Neural cell (in vitro differentiated cells): Measurements from ENCODE around the gene PARP16. TPM values are rescaled to one million over a fixed set of nuclear protein-coding genes. Genes with fewer than 3 reads are reported as not detected.

ENCODE experiments used
- H2AFZ ChIP-seq: fragments of 200-600, 300-800 bp; sonication (generic), shearing (Covaris generic); 2 replicates; pipeline ENCODE4 v1.6.0; 2014; ENCODE audit warnings: low read depth, mild to moderate bottlenecking, antibody characterized with exemption, low read length, moderate library complexity
- H3F3A ChIP-seq: fragments of 200-600 bp; shearing (Covaris generic); 2 replicates; pipeline ENCODE4 v1.6.1; 2016; ENCODE audit warnings: mild to moderate bottlenecking, moderate library complexity, mixed read lengths, antibody characterized with exemption, low read length; ENCODE audit not compliant: insufficient read depth, poor library complexity, severe bottlenecking
- H3K27ac ChIP-seq: fragments of 200-600, 300-800 bp; sonication (generic), shearing (Covaris generic); 2 replicates; pipeline ENCODE4 v1.5.1; 2014; ENCODE audit warnings: mild to moderate bottlenecking, low read length, moderate library complexity
- H3K27me3 ChIP-seq: fragments of 300-800, 200-600 bp; sonication (generic), shearing (Covaris generic); 2 replicates; pipeline ENCODE4 v1.6.0; 2014; ENCODE audit warnings: mild to moderate bottlenecking, low read depth, low read length, moderate library complexity; ENCODE audit not compliant: insufficient read depth
- H3K36me3 ChIP-seq: fragments of 300-800, 200-600 bp; sonication (generic), shearing (Covaris generic); 2 replicates; pipeline ENCODE4 v1.5.1; 2014; ENCODE audit warnings: mild to moderate bottlenecking, antibody characterized with exemption, low read length, moderate library complexity; ENCODE audit not compliant: insufficient read depth
- H3K4me2 ChIP-seq: fragments of 300-800, 200-600 bp; sonication (generic), shearing (Covaris generic); 2 replicates; pipeline ENCODE4 v1.6.0; 2014; ENCODE audit warnings: mild to moderate bottlenecking, low read length
- H3K4me3 ChIP-seq: fragments of 300-800, 200-600 bp; sonication (generic), shearing (Covaris generic); 2 replicates; pipeline ENCODE4 v1.5.1; 2014; ENCODE audit warnings: mild to moderate bottlenecking, low read length, moderate library complexity
- H3K79me2 ChIP-seq: fragments of 200-600 bp; shearing (Covaris generic); replicated peaks from 2 replicates; pipeline ENCODE4 v1.6.0; 2014; ENCODE audit warnings: mild to moderate bottlenecking, low read length, moderate library complexity; ENCODE audit not compliant: insufficient read depth
- H3K9ac ChIP-seq: fragments of 300-800, 200-600 bp; sonication (generic), shearing (Covaris generic); 2 replicates; pipeline ENCODE4 v1.6.1; 2016; ENCODE audit warnings: mild to moderate bottlenecking, low read length, mixed read lengths
- H3K9me2 ChIP-seq: fragments of 200-600 bp; shearing (Covaris generic); 2 replicates; pipeline ENCODE4 v1.6.1; 2016; ENCODE audit warnings: mild to moderate bottlenecking, low read length, mixed read lengths; ENCODE audit not compliant: insufficient read depth
- H3K9me3 ChIP-seq: fragments of 200-600, 300-800 bp; sonication (generic), shearing (Covaris generic); 2 replicates; pipeline ENCODE4 v1.6.1; 2016; ENCODE audit warnings: mild to moderate bottlenecking, mixed run types, low read length, moderate library complexity, mixed read lengths
- H4K20me1 ChIP-seq: fragments of 200-600 bp; shearing (Covaris generic); 2 replicates; pipeline ENCODE4 v1.6.1; 2016; ENCODE audit warnings: mild to moderate bottlenecking, mixed run types; ENCODE audit not compliant: insufficient read depth
- CTCF ChIP-seq: fragments of 450-650 bp; IDR thresholded peaks from 2 replicates; pipeline ENCODE4 v1.5.1; 2014; ENCODE audit warnings: antibody characterized with exemption, mild to moderate bottlenecking, moderate library complexity; ENCODE audit not compliant: poor library complexity, severe bottlenecking
- EP300 ChIP-seq: fragments of 450-650 bp; conservative IDR thresholded peaks from 2 replicates; pipeline ENCODE4 v1.6.1; 2014; ENCODE audit warnings: antibody characterized with exemption, mild to moderate bottlenecking, moderate library complexity; ENCODE audit not compliant: poor library complexity, severe bottlenecking
- EZH2 ChIP-seq: fragments of 200-600, 300-800 bp; shearing (Covaris generic), sonication (generic); IDR thresholded peaks from 2 replicates; pipeline ENCODE4 v1.6.1; 2014; ENCODE audit warnings: antibody characterized with exemption, low read length, borderline replicate concordance, mild to moderate bottlenecking; ENCODE audit not compliant: insufficient read depth, poor library complexity, severe bottlenecking
- MXI1 ChIP-seq: fragments of 450-650 bp; conservative IDR thresholded peaks from 2 replicates; pipeline ENCODE4 v1.6.1; 2014; ENCODE audit warnings: antibody characterized with exemption, mild to moderate bottlenecking; ENCODE audit not compliant: poor library complexity, severe bottlenecking
- POLR2AphosphoS5 ChIP-seq: IDR thresholded peaks from 2 replicates; pipeline ENCODE4 v1.6.1; 2012
- RAD21 ChIP-seq: fragments of 450-650 bp; conservative IDR thresholded peaks from 2 replicates; pipeline ENCODE4 v1.6.1; 2014; ENCODE audit warnings: antibody characterized with exemption, mild to moderate bottlenecking, moderate library complexity
- REST ChIP-seq: IDR thresholded peaks from 2 replicates; pipeline ENCODE4 v1.6.1; 2012; ENCODE audit warnings: borderline replicate concordance
- SMC3 ChIP-seq: fragments of 450-650 bp; conservative IDR thresholded peaks from 2 replicates; pipeline ENCODE4 v1.6.1; 2014; ENCODE audit warnings: antibody characterized with exemption, mild to moderate bottlenecking, moderate library complexity; ENCODE audit not compliant: poor library complexity
- TAF1 ChIP-seq: IDR thresholded peaks from 2 replicates; pipeline ENCODE4 v1.6.1; 2012; ENCODE audit warnings: low read depth
- polyA plus RNA-seq: library from polyadenylated mRNA; depleted of rRNA; stranded (reverse); fragments of >200 nt; gene quantifications from 2 replicates; pipeline ENCODE4 v1.2.3, GENCODE V29; 2014

PARP16 gene
- polyA plus RNA-seq, 1 donor from 2014 or later: 17.0 TPM

GRCh38 chr15:65264863-65265430 is 21.7 kb downstream of the PARP16 start:
- no peaks in the 10 kb centered on the region for H3K9me2 ChIP-seq
- H3K79me2 ChIP-seq: no peaks in the 10 kb centered on the region
- no peaks in the 10 kb centered on the region for H3F3A ChIP-seq
- peaks cover 6% of the 10 kb centered on the region for H3K36me3 ChIP-seq
- no peaks in the 10 kb centered on the region for H3K27me3 ChIP-seq
- no peak overlapping the region for H2AFZ ChIP-seq
- no peak overlapping the region for H3K9ac ChIP-seq
- H3K4me2 ChIP-seq: no peak overlapping the region
- no peaks in the 10 kb centered on the region for H4K20me1 ChIP-seq
- no peaks in the 10 kb centered on the region for H3K9me3 ChIP-seq
- TF ChIP-seq TAF1 (no peak), POLR2AphosphoS5 (no peak), RAD21 (no peak), MXI1 (no peak), CTCF (no peak), REST (no peak), SMC3 (no peak), EP300 (no peak), EZH2 (no peak)
- H3K4me3 ChIP-seq: no peak overlapping the region
- no peak overlapping the region for H3K27ac ChIP-seq

GRCh38 chr15:65263313-65263712 is 23.4 kb downstream of the PARP16 start:
- Histone ChIP-seq H3K4me2 (no peak overlapping the region), H3K36me3 (peaks cover 6% of the 10 kb centered on the region), H2AFZ (no peak overlapping the region), H3K9me3 (no peaks in the 10 kb centered on the region), H3F3A (no peaks in the 10 kb centered on the region), H3K9ac (no peak overlapping the region), H3K27ac (no peak overlapping the region), H4K20me1 (no peaks in the 10 kb centered on the region), H3K9me2 (no peaks in the 10 kb centered on the region), H3K27me3 (no peaks in the 10 kb centered on the region), H3K79me2 (no peaks in the 10 kb centered on the region), H3K4me3 (no peak overlapping the region)
- TF ChIP-seq EZH2 (no peak), SMC3 (no peak), CTCF (no peak), MXI1 (no peak), REST (no peak), POLR2AphosphoS5 (no peak), TAF1 (no peak), RAD21 (no peak), EP300 (no peak)
